CD4-positive, alpha-beta T cell treated with Interleukin-2 at 100 ng/mL for 4 hours (primary cell): ENCODE measurements around the gene ANKRD9.

Experiments used
- DNase-seq: peaks from one replicate; pipeline ENCODE4 v3.0.0-alpha.2; 2020; ENCODE audit warnings: low spot score

The ANKRD9 gene

GRCh38 chr14:102497998-102498677 lies 11.4 kb downstream of the ANKRD9 start:
- DNase-seq, result no peak

- no peak for DNase-seq
These were observed 12.4 kb downstream of the ANKRD9 start for GRCh38 chr14:102496958-102497744.

DNA sequence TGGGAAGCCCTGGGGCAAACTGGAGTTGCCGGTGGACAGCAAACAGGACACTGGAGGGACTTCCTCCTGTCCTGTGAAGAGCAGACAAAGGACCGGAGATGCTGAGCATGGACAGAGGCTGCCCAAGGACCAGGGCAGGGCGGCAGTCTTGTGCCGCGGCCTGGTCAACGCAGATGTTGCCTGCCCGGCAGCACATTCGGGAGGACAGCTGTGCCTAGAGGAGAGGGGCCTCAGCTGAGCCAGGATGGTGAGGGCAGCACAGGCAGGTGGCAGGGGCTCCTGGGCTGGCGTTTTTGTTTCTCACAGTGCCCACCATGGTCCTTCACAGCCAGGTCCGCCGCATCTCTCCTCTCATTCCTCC lies 13.3 kb downstream of the ANKRD9 start:
- DNase-seq, result no peak

DNA sequence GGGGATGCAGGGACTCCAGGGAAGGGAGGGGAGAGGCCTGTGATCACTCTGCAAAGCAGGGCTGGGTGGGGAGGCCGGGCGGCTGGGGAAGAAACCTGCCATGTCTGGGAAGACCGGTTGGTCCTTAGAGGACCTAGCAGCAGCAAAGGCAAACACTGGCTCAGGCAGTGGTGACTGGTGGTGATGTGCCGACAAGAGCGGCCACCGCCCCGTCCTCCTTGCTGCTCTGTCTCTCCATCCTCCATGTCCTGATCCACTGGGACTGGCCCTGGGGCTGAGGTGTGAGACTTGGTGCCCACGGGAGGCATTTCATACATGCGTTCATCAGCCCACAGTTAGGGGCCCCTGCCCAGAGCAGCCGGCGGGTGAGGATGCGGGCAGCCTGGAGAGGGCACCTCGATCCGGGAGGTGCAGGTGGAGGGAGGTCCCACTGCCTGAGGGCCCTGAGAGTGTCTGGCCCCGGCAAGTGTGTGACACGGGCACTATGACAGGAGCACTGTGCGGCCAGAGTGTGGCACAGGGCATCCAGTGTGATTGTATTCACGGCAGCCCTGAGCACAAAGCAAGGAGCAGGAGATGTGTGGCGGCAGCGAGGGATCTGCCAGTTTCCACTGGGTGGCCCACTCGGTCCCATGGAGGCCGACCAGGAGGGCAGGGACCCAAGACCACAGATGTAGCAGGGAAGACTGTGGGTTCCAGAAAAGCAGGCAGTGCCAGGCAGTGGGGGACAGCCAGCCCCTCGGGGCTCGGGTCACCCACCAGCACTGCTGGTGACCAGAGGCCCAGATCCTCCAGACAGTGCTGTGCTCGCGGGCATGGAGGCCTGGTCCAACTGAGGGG lies 13.9 kb downstream of the ANKRD9 start:
- no peak for DNase-seq

DNA sequence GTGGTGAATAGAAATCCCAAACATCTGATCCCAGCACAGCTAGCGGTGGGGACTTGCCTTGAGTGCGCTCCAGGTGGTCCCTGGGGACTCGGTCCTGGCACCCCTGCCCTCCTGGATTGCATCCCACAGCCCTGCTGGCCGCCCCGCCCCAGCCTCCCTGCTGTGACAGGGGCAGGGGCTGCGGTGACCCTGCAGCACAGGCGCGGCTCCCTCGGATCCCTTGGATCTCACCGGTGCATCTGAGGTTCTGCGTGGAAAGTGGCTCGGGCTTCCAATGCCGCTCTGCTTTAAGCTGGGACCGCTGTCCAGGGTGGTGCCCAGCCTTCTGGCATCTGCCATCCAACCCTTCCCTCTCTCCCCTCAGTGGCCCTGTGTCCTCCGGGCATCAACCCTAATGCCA lies 16.0 kb downstream of the ANKRD9 start:
- no peak for DNase-seq

DNA sequence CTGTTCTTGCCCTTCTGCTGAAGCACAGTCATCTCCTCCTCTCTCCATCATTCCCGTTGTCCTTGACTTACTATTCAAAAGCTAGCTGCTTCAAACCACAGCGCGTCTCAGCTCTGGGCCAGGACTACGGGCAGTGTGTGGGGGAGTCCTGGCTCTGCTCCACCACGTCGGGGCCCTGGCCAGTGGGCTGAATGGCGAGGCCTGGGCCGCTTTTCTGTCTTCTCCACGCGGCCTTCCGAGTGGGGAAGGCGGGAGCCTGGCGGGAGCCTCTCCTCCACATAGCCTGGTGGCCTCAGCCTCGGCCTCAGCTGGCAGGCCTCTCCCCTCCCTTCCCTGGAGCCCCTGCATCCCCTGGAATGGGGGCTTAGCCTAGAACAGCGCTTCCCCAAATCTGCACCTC lies 16.5 kb downstream of the ANKRD9 start:
- no peak for DNase-seq

DNA sequence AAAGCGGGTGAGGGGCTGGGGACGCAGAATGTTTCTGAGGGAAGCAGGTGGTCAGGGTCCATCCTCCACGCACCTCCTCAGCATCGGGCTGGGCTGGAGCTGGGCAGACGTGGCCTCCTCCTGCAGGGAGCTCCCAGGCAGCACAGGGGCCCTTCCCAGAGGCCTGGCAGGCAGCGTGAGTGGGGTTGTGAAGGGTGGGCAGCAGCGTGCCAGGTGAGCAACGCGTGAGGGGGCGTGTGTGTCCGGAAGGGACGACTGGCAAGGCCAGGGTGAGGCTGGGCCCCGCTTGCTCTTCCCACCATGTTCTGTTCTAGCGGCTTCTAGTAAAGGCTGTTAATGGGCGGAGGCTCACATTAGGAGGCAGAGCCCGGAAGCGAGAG lies 17.1 kb downstream of the ANKRD9 start:
- DNase-seq, result no peak

GRCh38 chr14:102491786-102492530 lies 17.6 kb downstream of the ANKRD9 start:
- DNase-seq, result no peak

DNA sequence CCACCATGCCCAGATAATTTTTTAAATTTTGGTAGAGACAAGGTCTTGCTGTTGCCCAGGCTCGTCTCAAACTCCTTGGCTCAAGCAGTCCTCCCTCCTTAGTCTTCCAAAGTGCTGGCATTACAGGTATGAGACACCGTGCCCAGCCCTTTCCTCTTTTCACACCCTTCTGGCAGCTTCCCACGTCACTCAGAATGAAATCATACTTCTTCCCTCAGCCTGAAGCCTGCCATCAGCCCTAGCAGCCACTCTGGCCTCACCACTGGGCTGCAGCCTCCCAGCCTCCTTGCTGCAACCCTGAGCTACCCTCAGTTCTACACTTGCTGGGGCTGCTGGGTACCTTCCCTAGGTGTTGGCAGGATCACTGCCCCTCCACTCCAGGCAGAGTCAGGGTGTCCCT lies 18.2 kb downstream of the ANKRD9 start:
- no peak for DNase-seq

- DNase-seq, result no peak
These were observed 19.1 kb downstream of the ANKRD9 start for GRCh38 chr14:102490456-102490855.

DNA sequence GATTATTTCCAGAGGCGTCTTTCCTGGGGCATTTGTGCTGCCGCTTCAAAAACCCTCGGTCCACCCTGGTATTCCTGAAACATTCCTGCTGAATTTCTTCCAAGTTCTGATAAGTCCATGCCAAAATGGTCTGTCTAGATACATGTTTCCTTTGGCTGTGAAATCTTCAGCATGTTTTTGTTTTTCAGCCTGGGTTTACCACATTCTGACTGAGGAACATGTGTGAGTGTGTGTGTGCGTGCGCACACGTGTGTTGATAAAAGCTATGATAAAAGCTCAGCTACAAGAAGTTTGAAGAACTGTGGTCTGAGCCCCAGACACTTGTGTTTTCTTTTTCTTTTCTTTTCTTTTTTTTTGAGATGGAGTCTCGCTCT lies 22.4 kb downstream of the ANKRD9 start:
- no peak for DNase-seq

GRCh38 chr14:102486513-102487203 lies 22.9 kb downstream of the ANKRD9 start:
- no peak for DNase-seq

DNA sequence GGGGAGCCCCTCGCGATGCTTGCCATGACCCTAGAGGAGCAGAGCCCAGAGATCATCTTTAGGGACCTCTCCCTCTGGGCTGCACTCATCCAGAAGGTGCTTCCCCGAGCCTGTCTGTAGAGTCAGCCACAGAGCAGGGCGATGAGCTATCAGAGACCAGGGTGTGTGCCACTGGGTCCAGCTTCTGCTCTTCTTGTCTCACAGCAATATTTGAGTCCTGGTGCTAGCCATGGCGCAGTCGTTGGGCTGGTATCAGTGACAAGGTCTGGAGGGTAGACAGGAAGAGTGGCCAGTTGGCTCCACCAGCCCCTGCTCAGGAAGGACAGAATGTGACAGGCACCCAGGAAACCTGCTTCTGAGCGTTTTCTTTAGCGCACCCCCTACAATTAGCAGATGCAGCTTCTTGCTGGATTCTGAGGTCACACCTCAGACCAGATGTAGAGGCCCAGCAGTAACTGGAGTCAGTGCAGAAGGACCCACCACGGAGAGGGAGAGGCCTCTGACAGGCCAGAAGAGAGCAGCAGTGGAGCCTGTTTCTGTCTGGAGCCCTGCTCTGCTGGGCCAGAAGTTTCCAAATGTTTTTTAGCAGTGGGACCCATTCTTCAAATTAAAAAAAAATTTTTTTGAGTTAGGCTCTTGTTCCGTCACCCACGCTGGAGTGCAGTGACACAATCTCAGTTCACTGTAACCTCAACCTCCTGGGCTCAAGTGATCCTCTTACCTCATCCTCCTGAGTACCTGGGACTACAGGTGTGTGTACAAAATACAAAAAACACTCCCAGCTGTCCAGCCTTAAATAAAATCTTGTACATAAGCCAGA lies 23.7 kb downstream of the ANKRD9 start:
- no peak for DNase-seq

DNA sequence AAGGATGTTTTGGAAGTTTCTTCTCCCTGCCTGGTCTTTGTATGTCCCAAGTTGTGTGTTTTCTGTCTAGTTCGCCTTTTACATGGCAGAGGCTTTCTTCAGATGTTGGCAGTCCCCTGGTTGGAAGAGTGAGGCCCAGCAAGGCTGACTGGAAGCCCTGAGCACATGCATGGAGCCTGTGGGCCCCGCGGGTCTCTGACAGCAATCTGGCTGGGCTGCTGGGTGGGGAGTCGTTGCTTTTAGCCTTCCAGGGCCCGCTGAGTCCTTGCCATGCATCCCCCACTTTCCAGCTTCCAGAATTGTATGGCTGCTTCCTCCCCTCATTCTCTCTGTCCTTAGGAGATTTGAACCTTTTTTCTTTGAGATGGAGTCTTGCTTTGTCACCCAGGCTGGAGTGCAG lies 25.3 kb downstream of the ANKRD9 start:
- no peak for DNase-seq

DNA sequence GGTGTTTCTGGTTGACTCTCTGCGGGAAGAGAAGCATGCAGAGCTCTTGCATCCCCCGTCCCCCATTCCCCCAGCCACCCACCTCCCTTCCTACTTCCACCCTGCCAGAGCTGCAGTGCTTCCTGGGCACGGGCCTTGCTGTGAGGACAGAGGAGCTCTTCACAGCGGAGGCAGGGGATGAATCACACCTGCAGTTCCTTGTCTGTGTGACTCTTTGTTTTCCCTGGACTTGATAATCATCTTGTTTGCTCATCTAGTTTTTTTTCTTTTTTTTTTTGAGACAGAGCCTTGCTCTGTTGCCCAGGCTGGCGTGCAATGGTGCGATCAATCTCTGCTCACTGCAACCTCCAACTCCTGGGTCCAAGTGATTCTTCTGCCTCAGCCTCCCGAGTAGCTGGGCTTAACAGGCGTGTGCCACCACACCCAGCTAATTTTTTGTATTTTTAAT lies 27.8 kb downstream of the ANKRD9 start:
- DNase-seq, result no peak

- no peak for DNase-seq
These were observed 28.2 kb downstream of the ANKRD9 start for GRCh38 chr14:102481371-102481770.

- DNase-seq, result no peak
These were observed 29.8 kb downstream of the ANKRD9 start for GRCh38 chr14:102479777-102480176.

DNA sequence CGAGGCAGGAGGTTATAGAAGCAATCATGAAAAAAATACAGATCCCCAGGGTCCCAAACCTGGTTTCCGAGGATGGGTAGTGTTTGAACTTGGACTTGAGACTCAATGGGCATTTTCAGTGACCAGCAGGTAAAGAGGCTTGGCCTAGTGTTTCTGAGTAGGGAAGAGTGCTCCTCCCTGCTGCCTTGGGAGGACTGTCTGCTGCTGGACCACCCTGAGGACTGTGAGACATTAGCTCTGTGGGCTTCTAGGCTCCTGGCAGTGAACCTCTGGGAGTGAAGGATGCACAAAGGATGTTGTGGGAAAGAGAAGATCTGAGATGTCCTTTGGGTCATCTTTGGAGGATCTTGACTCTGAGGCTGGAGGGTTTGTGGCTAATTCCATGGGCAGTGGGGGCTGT lies 30.5 kb downstream of the ANKRD9 start:
- no peak for DNase-seq

- no peak for DNase-seq
These were observed 34.6 kb downstream of the ANKRD9 start for GRCh38 chr14:102474934-102475333.

DNA sequence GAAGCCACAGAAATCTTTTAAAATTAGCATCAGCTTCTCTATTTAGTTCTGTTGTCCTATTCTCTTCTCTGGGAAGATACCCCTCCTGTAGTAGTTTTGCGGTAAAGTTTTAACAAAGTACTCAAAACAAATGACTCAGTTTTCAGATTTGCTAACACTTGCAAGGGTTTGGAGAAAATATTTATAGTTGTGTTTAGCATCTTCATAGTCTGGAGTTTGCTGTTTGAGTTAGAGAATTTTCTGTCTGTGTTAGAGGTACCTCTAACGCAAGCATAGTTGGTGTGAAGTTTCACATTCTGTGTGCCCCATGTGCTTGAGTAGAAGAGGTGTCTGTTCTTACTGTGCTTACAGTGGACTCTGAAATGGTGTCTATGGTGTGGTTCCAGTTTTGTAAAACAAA lies 36.0 kb downstream of the ANKRD9 start:
- no peak for DNase-seq

DNA sequence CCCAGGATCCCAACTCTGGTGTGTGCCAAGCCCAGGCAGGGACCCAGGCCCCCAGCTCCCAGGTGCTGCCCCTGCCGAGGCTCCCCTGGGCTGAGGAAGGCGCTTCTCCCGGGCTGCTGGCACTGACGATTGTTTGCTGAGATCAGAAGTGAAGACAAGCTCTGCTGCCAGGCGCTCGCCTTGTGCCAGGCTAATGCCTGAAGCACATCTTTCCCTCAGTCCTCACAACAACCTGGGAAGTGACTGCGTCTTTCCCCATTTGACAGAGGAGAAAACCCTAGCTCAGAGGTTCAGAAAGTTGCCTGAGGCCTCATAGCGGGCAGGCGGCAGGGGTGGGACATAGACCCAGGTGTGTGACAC lies 36.8 kb downstream of the ANKRD9 start:
- no peak for DNase-seq
